HG03139 (cell line): Measurements from ENCODE around the gene SLC22A5.

ENCODE experiments used
- ATAC-seq: cut with Tn5 transposase; IDR thresholded peaks from one replicate; pipeline ENCODE4 v1.9.1; 2021; ENCODE audit not compliant: unreplicated experiment

The SLC22A5 gene

GRCh38 chr5:132365213-132365612 is 4.3 kb upstream of the SLC22A5 start:
- ATAC-seq: no peak

- ATAC-seq: no peak
Observed at GRCh38 chr5:132368186-132368585, 1.3 kb upstream of the SLC22A5 start.

GRCh38 chr5:132369007-132369473 is 470 bp upstream of the SLC22A5 start:
- peak; percentile 36 for ATAC-seq

GRCh38 chr5:132370181-132370970 is 866 bp downstream of the SLC22A5 start:
- no peak for ATAC-seq

- no peak for ATAC-seq
Observed at GRCh38 chr5:132370971-132371602, 1.6 kb downstream of the SLC22A5 start.

GRCh38 chr5:132371603-132371994 is 2.1 kb downstream of the SLC22A5 start:
- ATAC-seq: no peak

GRCh38 chr5:132372127-132372526 is 2.6 kb downstream of the SLC22A5 start:
- no peak for ATAC-seq

GRCh38 chr5:132372542-132372941 is 3.0 kb downstream of the SLC22A5 start:
- ATAC-seq: no peak

GRCh38 chr5:132375957-132376356 is 6.4 kb downstream of the SLC22A5 start:
- ATAC-seq: no peak

- no peak for ATAC-seq
Observed at GRCh38 chr5:132376694-132377641, 7.5 kb downstream of the SLC22A5 start.

GRCh38 chr5:132377738-132378137 is 8.2 kb downstream of the SLC22A5 start:
- no peak for ATAC-seq

GRCh38 chr5:132378580-132378979 is 9.1 kb downstream of the SLC22A5 start:
- no peak for ATAC-seq

GRCh38 chr5:132380047-132380446 is 10.5 kb downstream of the SLC22A5 start:
- no peak for ATAC-seq

- no peak for ATAC-seq
Observed at GRCh38 chr5:132380741-132381140, 11.2 kb downstream of the SLC22A5 start.

- no peak for ATAC-seq
Observed at GRCh38 chr5:132381614-132382013, 12.1 kb downstream of the SLC22A5 start.

- ATAC-seq: no peak
Observed at GRCh38 chr5:132383261-132383660, 13.8 kb downstream of the SLC22A5 start.

- no peak for ATAC-seq
Observed at GRCh38 chr5:132383984-132384383, 14.5 kb downstream of the SLC22A5 start.

GRCh38 chr5:132384506-132385050 is 15.1 kb downstream of the SLC22A5 start:
- ATAC-seq: no peak

GRCh38 chr5:132385326-132386105 is 16.0 kb downstream of the SLC22A5 start:
- no peak for ATAC-seq

- peak; percentile 86 for ATAC-seq
Observed at GRCh38 chr5:132386644-132387286, 17.3 kb downstream of the SLC22A5 start.
